ENCODE measurements around the gene ADTRP.

Gene ADTRP

DNA sequence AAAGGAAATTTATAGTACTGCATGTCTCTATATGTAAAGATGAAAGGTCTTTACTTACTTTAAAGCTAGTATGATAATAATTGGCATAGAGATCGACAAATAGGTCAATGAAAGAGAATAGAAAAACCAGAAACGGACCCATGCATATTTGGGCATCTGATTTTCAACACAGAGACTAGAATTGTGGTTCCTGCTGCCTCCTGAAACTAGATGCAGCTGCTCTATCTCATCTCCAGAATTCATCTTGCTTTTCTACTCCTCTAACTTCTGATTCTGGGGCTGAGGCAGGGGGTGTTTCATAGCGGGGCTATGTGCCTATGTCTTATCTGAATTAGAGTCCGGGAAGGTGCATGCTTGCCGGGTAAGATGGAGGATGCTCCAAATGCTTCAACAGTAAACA lies 105.9 kb downstream of the ADTRP start:
- Histone ChIP-seq H3K27me3 (no peaks in the 10 kb centered on the region), H3K9me3 (no peaks in the 10 kb centered on the region), H3K4me3 (ENCODE audit: low read depth in 1 of 2, low read length in 1 of 2) (no peak overlapping the region), H3K4me1 (ENCODE audit: control insufficient read depth in 1 of 2, insufficient read depth in 1 of 2, low read depth in 1 of 2, low read length in 1 of 2) (no peaks in the 10 kb centered on the region), H3K36me3 (no peaks in the 10 kb centered on the region), H3K27ac (no peak overlapping the region)
- TF ChIP-seq, protein P1, sequence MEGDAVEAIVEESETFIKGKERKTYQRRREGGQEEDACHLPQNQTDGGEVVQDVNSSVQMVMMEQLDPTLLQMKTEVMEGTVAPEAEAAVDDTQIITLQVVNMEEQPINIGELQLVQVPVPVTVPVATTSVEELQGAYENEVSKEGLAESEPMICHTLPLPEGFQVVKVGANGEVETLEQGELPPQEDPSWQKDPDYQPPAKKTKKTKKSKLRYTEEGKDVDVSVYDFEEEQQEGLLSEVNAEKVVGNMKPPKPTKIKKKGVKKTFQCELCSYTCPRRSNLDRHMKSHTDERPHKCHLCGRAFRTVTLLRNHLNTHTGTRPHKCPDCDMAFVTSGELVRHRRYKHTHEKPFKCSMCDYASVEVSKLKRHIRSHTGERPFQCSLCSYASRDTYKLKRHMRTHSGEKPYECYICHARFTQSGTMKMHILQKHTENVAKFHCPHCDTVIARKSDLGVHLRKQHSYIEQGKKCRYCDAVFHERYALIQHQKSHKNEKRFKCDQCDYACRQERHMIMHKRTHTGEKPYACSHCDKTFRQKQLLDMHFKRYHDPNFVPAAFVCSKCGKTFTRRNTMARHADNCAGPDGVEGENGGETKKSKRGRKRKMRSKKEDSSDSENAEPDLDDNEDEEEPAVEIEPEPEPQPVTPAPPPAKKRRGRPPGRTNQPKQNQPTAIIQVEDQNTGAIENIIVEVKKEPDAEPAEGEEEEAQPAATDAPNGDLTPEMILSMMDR (IDR thresholded peaks at IDR 0.05), result no peak

DNA sequence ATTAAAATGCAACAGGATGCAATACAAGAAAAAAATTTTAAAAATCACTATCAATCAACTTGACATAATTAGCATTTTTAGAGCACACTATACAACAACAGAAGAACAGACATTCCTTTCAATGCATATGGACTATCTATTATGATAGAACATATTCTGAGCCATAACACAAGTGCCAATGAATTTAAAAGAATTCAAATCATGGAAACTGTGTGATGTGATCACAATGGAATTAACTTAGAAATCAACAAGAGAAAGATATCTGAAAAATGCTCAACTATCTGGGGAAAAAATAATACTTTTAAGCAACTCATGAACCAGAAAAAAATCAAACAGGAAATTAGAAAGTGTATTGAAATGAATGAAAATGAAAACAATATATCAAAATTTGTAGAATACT lies 106.3 kb downstream of the ADTRP start:
- Histone ChIP-seq H3K4me3 (ENCODE audit: low read depth in 1 of 2, low read length in 1 of 2) (no peak overlapping the region), H3K27ac (no peak overlapping the region), H3K4me1 (ENCODE audit: control insufficient read depth in 1 of 2, insufficient read depth in 1 of 2, low read depth in 1 of 2, low read length in 1 of 2) (no peaks in the 10 kb centered on the region), H3K27me3 (no peaks in the 10 kb centered on the region), H3K36me3 (no peaks in the 10 kb centered on the region), H3K9me3 (no peaks in the 10 kb centered on the region)
- TF ChIP-seq, protein P1 (IDR thresholded peaks at IDR 0.05), result no peak

DNA sequence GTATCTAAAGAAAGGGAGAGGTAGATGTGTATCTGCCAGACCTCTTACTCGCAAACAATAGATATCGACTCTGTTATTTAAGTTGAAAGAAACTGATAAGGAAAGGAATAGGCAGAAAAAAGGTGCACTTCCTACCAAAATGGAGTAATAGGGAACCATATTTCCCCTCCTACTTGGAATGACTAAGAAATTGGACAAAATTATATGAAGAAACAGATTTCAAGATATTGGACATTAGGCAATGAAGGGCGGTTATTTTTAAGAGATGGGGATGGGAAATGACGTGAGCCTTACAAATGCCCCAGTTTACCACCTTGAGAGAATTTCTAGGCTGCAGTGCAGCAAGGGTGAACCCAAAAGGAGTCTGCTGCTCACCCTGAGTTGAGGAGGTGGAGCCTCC lies 108.9 kb downstream of the ADTRP start:
- H3K27ac ChIP-seq, result no peak overlapping the region

DNA sequence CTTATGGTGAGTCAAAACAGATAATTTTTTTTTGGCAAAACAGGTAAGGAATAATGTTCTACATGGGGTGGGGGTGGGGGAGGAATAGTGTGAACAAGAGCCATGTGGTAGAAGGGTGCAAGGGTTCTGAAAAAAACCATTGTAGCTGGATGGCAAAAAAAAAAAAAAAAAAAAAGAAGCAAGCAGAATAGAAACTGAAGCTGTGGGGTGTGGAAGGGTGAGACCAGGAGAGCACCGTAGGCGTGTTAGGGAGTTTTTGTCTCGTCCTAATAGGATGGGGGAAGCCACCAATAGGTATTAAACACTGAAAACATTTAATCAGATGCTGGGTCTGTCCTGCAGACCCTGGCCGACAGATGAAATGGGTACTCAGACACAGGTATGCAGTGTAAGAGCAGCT lies 110.1 kb downstream of the ADTRP start:
- no peak overlapping the region for H3K27ac ChIP-seq
- no peaks in the 10 kb centered on the region for H3K4me1 ChIP-seq (ENCODE audit: control insufficient read depth in 1 of 2, insufficient read depth in 1 of 2, low read depth in 1 of 2, low read length in 1 of 2)
- H3K4me3 ChIP-seq (ENCODE audit: low read depth in 1 of 2, low read length in 1 of 2), result no peak overlapping the region
- no peaks in the 10 kb centered on the region for H3K27me3 ChIP-seq
- no peaks in the 10 kb centered on the region for H3K9me3 ChIP-seq
- TF ChIP-seq, protein P1 (IDR thresholded peaks at IDR 0.05), result no peak
- H3K36me3 ChIP-seq, result no peaks in the 10 kb centered on the region

More for the DNA sequence above, 108.9 kb downstream of the ADTRP start:
- Histone ChIP-seq H3K9me3 (no peaks in the 10 kb centered on the region), H3K27me3 (no peaks in the 10 kb centered on the region), H3K4me3 (ENCODE audit: low read depth in 1 of 2, low read length in 1 of 2) (no peak overlapping the region), H3K36me3 (no peaks in the 10 kb centered on the region), H3K4me1 (ENCODE audit: control insufficient read depth in 1 of 2, insufficient read depth in 1 of 2, low read depth in 1 of 2, low read length in 1 of 2) (no peaks in the 10 kb centered on the region)
- TF ChIP-seq, protein P1 (IDR thresholded peaks at IDR 0.05), result no peak

DNA sequence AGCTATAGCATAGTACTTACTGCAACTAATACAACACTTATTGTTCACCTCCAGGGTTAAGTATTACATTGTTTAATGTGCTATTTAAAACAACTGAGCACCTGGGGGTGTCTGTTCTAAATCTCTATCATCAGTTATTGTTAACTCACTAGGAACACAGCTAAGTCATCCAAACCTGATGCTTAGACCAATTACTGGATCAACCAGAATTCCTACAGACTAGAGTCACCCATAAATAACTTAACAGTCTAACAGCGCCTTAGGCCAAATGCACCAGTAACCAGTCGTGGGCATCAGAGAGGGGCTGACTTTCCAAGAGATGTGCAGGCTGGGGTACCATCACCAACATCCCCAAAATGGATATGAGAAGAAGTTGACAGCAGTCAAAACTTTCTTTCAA lies 110.7 kb downstream of the ADTRP start:
- no peak overlapping the region for H3K4me3 ChIP-seq (ENCODE audit: low read depth in 1 of 2, low read length in 1 of 2)
- no peaks in the 10 kb centered on the region for H3K27me3 ChIP-seq
- TF ChIP-seq, protein P1 (IDR thresholded peaks at IDR 0.05), result no peak
- no peaks in the 10 kb centered on the region for H3K36me3 ChIP-seq
- H3K9me3 ChIP-seq, result no peaks in the 10 kb centered on the region
- H3K4me1 ChIP-seq (ENCODE audit: control insufficient read depth in 1 of 2, insufficient read depth in 1 of 2, low read depth in 1 of 2, low read length in 1 of 2), result no peaks in the 10 kb centered on the region
- no peak overlapping the region for H3K27ac ChIP-seq

Measured in neutrophil (primary cell).